ENCODE results near the gene FRMD4A. TPM values are rescaled to one million over a fixed set of nuclear protein-coding genes. Genes with fewer than 3 reads are reported as not detected.

Gene FRMD4A
- total RNA-seq, 2 donors from 2014 or later = 18.9 to 46.1 TPM

- no peaks in the 10 kb centered on the region for H3K9me3 ChIP-seq
- no peak for TF ChIP-seq POLR2A (IDR thresholded peaks at IDR 0.05)
- no peak for TF ChIP-seq CTCF (IDR thresholded peaks at IDR 0.05)
- 23 to 25% methylated on average over 2 of the region's 2 CpGs for WGBS, 2 donors
- ATAC-seq (no peak), DNase-seq (peak in 2 of 4 donors; percentile 28 to 39)
- H3K27ac ChIP-seq = peak overlapping the region in 1 of 4 donors; percentile 21
- intact Hi-C loops (cut with DNase I) = no loop called here
- no peaks in the 10 kb centered on the region for H3K27me3 ChIP-seq
- H3K4me3 ChIP-seq = no peak overlapping the region
- H3K36me3 ChIP-seq (replicated peaks in 1 of 2; ENCODE audit: insufficient read depth in 1 of 2, low read depth in 2 of 2) = no peaks in the 10 kb centered on the region
- peaks cover 19% of the 10 kb centered on the region for H3K4me1 ChIP-seq
These were observed 270.2 kb downstream of the FRMD4A start for GRCh38 chr10:14060320-14061070.

GRCh38 chr10:14056610-14057332 is 274.0 kb downstream of the FRMD4A start:
- intact Hi-C loops (cut with DNase I) = no loop called here
- 44 to 67% methylated on average over 6 of the region's 6 CpGs for WGBS, 2 donors
- DNase-seq (peak in 1 of 4 donors; percentile 24), ATAC-seq (peak; percentile 62)
- TF ChIP-seq POLR2A (IDR thresholded peaks at IDR 0.05) (no peak), CTCF (IDR thresholded peaks at IDR 0.05) (no peak)
- Histone ChIP-seq H3K4me1 (peaks cover 19% of the 10 kb centered on the region), H3K27me3 (no peaks in the 10 kb centered on the region), H3K27ac (peak overlapping the region in 3 of 4 donors; percentile 26 to 61 (median 58)), H3K9me3 (no peaks in the 10 kb centered on the region), H3K36me3 (replicated peaks in 1 of 2; ENCODE audit: insufficient read depth in 1 of 2, low read depth in 2 of 2) (no peaks in the 10 kb centered on the region), H3K4me3 (no peak overlapping the region)

- 80 to 91% methylated on average over 5 of the region's 5 CpGs for WGBS, 2 donors
- Histone ChIP-seq H3K4me1 (peaks cover 29% of the 10 kb centered on the region), H3K4me3 (no peak overlapping the region), H3K9me3 (no peaks in the 10 kb centered on the region), H3K27ac (no peak overlapping the region), H3K36me3 (replicated peaks in 1 of 2; ENCODE audit: insufficient read depth in 1 of 2, low read depth in 2 of 2) (no peaks in the 10 kb centered on the region), H3K27me3 (no peaks in the 10 kb centered on the region)
- ATAC-seq (no peak), DNase-seq (no peak)
- TF ChIP-seq POLR2A (IDR thresholded peaks at IDR 0.05) = no peak
- no peak for TF ChIP-seq CTCF (IDR thresholded peaks at IDR 0.05)
- intact Hi-C loops (cut with DNase I) = no loop called here
These were observed 277.8 kb downstream of the FRMD4A start for GRCh38 chr10:14052931-14053330.

GRCh38 chr10:14050598-14050997 is 280.1 kb downstream of the FRMD4A start:
- H3K9me3 ChIP-seq = no peaks in the 10 kb centered on the region
- intact Hi-C loops (cut with DNase I) = no loop called here
- H3K27ac ChIP-seq = no peak overlapping the region
- H3K4me3 ChIP-seq = no peak overlapping the region
- ATAC-seq = no peak
- DNase-seq = no peak
- no peaks in the 10 kb centered on the region for H3K36me3 ChIP-seq (replicated peaks in 1 of 2; ENCODE audit: insufficient read depth in 1 of 2, low read depth in 2 of 2)
- WGBS, 2 donors = 88 to 96% methylated on average over 4 of the region's 4 CpGs
- H3K4me1 ChIP-seq = peaks cover 24% of the 10 kb centered on the region
- no peaks in the 10 kb centered on the region for H3K27me3 ChIP-seq
- TF ChIP-seq CTCF (IDR thresholded peaks at IDR 0.05) = no peak
